ENCODE data around the gene SIRT4.

DNA sequence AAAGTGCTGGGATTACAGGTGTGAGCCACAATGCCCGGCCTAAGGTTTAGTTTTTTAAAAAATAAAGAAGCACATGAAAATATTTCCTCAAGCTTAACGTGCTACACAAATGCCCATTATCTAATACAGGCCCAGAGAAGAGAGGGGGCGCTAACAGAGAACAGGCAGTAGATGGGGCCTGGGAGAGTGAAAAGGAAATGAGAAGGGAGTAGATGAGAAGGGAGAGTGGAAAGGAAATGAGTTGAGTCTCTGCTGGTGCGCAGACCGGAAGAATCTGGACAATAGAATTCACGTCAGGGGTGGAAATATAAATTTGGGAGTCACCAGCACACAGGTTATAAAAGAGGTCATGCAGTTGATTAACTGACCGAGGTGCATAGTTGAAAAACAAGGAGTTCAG lies 47.3 kb upstream of the SIRT4 start:
- TF ChIP-seq, protein P1, sequence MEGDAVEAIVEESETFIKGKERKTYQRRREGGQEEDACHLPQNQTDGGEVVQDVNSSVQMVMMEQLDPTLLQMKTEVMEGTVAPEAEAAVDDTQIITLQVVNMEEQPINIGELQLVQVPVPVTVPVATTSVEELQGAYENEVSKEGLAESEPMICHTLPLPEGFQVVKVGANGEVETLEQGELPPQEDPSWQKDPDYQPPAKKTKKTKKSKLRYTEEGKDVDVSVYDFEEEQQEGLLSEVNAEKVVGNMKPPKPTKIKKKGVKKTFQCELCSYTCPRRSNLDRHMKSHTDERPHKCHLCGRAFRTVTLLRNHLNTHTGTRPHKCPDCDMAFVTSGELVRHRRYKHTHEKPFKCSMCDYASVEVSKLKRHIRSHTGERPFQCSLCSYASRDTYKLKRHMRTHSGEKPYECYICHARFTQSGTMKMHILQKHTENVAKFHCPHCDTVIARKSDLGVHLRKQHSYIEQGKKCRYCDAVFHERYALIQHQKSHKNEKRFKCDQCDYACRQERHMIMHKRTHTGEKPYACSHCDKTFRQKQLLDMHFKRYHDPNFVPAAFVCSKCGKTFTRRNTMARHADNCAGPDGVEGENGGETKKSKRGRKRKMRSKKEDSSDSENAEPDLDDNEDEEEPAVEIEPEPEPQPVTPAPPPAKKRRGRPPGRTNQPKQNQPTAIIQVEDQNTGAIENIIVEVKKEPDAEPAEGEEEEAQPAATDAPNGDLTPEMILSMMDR (IDR thresholded peaks at IDR 0.05): no peak
- TF ChIP-seq POLR2A (IDR thresholded peaks at IDR 0.05): no peak
